Erythroblast (primary cell): ENCODE data around the gene RASSF3.

ENCODE experiments used
- GATA1 ChIP-seq: IDR thresholded peaks from 2 replicates; pipeline ENCODE4 v1.6.1; 2011; ENCODE audit warnings: low read depth, mild to moderate bottlenecking, control low read depth, low read length, moderate library complexity
- POLR2A ChIP-seq: IDR thresholded peaks from 2 replicates; pipeline ENCODE4 v1.6.1; 2011; ENCODE audit warnings: mild to moderate bottlenecking, low read length

DNA sequence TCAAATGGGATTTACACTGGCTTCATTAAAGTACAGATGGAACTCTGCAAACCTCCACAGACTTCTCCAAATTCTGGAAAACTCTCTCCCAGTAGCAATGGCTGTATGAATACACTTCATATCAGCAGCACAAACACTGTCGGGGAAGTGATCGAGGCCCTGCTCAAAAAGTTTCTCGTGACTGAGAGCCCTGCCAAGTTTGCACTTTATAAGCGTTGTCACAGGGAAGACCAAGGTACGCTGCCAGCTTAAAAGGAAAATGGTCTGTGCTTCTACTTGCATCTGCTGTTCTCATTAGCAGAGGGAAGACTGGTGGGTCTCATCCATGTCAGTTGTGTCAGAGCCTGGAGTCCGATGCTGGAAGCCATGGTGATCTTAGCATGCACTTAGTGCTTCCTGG, 77.9 kb downstream of the RASSF3 start:
- TF ChIP-seq GATA1 (no peak), POLR2A (no peak)
